Mesothelial cell of epicardium (in vitro differentiated cells): ENCODE measurements around the gene APOA1. TPM values are rescaled to one million over a fixed set of nuclear protein-coding genes. Genes with fewer than 3 reads are reported as not detected.
A peak's percentile ranks its signal among the peaks of the same experiment; 100 is the strongest.

Experiments
- DNase-seq, 2 experiments: peaks; one replicate each; pipeline ENCODE4 v3.0.0; 2021; ENCODE audit warnings: low spot score in 2 of 2; ENCODE audit not compliant: unreplicated experiment in 2 of 2
- H3K27ac Mint-ChIP-seq: 2 replicates; pipeline ENCODE4 v1.8.0; 2021; ENCODE audit warnings: mixed read lengths
- H3K27me3 Mint-ChIP-seq: 2 replicates; pipeline ENCODE4 v1.8.0; 2021; ENCODE audit warnings: low read depth, mixed read lengths
- H3K36me3 Mint-ChIP-seq: 2 replicates; pipeline ENCODE4 v1.8.0; 2021; ENCODE audit warnings: mixed read lengths
- H3K4me1 Mint-ChIP-seq: 2 replicates; pipeline ENCODE4 v1.8.0; 2021; ENCODE audit warnings: mixed read lengths
- H3K4me3 Mint-ChIP-seq: 2 replicates; pipeline ENCODE4 v1.8.0; 2021; ENCODE audit warnings: mild to moderate bottlenecking, moderate library complexity, mixed read lengths
- H3K9me3 Mint-ChIP-seq: 2 replicates; pipeline ENCODE4 v1.8.0; 2021; ENCODE audit warnings: mixed read lengths
- CTCF ChIP-seq: fragments of 200-600 bp; sonication (generic); IDR thresholded peaks from one replicate; pipeline ENCODE4 v1.5.0; 2021; ENCODE audit warnings: antibody characterized with exemption; ENCODE audit not compliant: unreplicated experiment
- total RNA-seq: library from RNA; stranded (reverse); gene quantifications from 3 replicates; pipeline ENCODE4 v1.2.1, GENCODE V29; 2021

Gene APOA1
- total RNA-seq, 1 donor from 2014 or later: 0.65 TPM

- DNase-seq: no peak
These were observed 45.6 kb downstream of the APOA1 start, which contains the start of gene APOA5 for GRCh38 chr11:116791813-116792143. Gene APOA5, minus strand, starts transcription at chr11:116791879. Its CDS starts 19 bp downstream, at chr11:116791860.

GRCh38 chr11:116791002-116791812 lies 46.2 kb downstream of the APOA1 start:
- H3K36me3 Mint-ChIP-seq: peaks cover 2% of the 10 kb centered on the region
- peaks cover 6% of the 10 kb centered on the region for H3K27me3 Mint-ChIP-seq
- H3K4me1 Mint-ChIP-seq: peaks cover 18% of the 10 kb centered on the region
- TF ChIP-seq CTCF: peak; percentile 77
- H3K4me3 Mint-ChIP-seq: peak overlapping the region; percentile 20
- DNase-seq: peak; percentile 64 to 90
- no peak overlapping the region for H3K27ac Mint-ChIP-seq
- no peaks in the 10 kb centered on the region for H3K9me3 Mint-ChIP-seq

More at GRCh38 chr11:116791813-116792143, 45.6 kb downstream of the APOA1 start, which contains the start of gene APOA5:
- peaks cover 6% of the 10 kb centered on the region for H3K27me3 Mint-ChIP-seq
- H3K4me1 Mint-ChIP-seq: peaks cover 16% of the 10 kb centered on the region
- H3K36me3 Mint-ChIP-seq: peaks cover 2% of the 10 kb centered on the region
- H3K27ac Mint-ChIP-seq: no peak within 1 kb of the TSS
- TF ChIP-seq CTCF: no peak
- peaks cover under 1% of the 10 kb centered on the region for H3K9me3 Mint-ChIP-seq
- peak within 1 kb of the TSS; percentile 20 for H3K4me3 Mint-ChIP-seq

GRCh38 chr11:116790167-116791001 lies 47.0 kb downstream of the APOA1 start:
- Mint-ChIP-seq H3K27me3 (peaks cover 6% of the 10 kb centered on the region), H3K27ac (no peak overlapping the region), H3K4me3 (peak overlapping the region; percentile 5), H3K4me1 (peaks cover 18% of the 10 kb centered on the region), H3K9me3 (no peaks in the 10 kb centered on the region), H3K36me3 (peaks cover 4% of the 10 kb centered on the region)
- DNase-seq: no peak
- TF ChIP-seq CTCF: no peak

GRCh38 chr11:116788975-116789374 lies 48.4 kb downstream of the APOA1 start:
- no peak for DNase-seq
- no peak for TF ChIP-seq CTCF
- H3K4me3 Mint-ChIP-seq: peak overlapping the region; percentile 99
- H3K27me3 Mint-ChIP-seq: peaks cover 6% of the 10 kb centered on the region
- no peak overlapping the region for H3K27ac Mint-ChIP-seq
- H3K9me3 Mint-ChIP-seq: no peaks in the 10 kb centered on the region
- peaks cover 18% of the 10 kb centered on the region for H3K36me3 Mint-ChIP-seq
- H3K4me1 Mint-ChIP-seq: peaks cover 18% of the 10 kb centered on the region

- no peak for DNase-seq
- H3K27ac Mint-ChIP-seq: peak overlapping the region; percentile 97
- peaks cover 6% of the 10 kb centered on the region for H3K27me3 Mint-ChIP-seq
- H3K4me3 Mint-ChIP-seq: peak overlapping the region; percentile 99
- H3K9me3 Mint-ChIP-seq: no peaks in the 10 kb centered on the region
- no peak for TF ChIP-seq CTCF
- peaks cover 18% of the 10 kb centered on the region for H3K4me1 Mint-ChIP-seq
- H3K36me3 Mint-ChIP-seq: peaks cover 19% of the 10 kb centered on the region
These were observed 48.9 kb downstream of the APOA1 start for GRCh38 chr11:116788534-116788933.
